HFFc6 (cell line): ENCODE measurements around the gene KIF26A. TPM values are rescaled to one million over a fixed set of nuclear protein-coding genes. Genes with fewer than 3 reads are reported as not detected.
"Not testable (repeated sequence)": the region's sequence is repeated elsewhere in the genome, so short reads cannot be mapped to it uniquely, and the experiment has no call there.

Experiments used
- DNase-seq: peaks from one replicate; pipeline ENCODE4 v3.0.0-alpha.2; 2018
- H3K27ac Mint-ChIP-seq: 2 replicates; pipeline ENCODE4 v1.8.0; 2020; ENCODE audit warnings: mild to moderate bottlenecking, mixed read lengths
- H3K27me3 Mint-ChIP-seq: 2 replicates; pipeline ENCODE4 v1.8.0; 2021; ENCODE audit warnings: mild to moderate bottlenecking, moderate library complexity, mixed read lengths; ENCODE audit not compliant: insufficient read depth
- H3K36me3 Mint-ChIP-seq: 2 replicates; pipeline ENCODE4 v1.8.0; 2021; ENCODE audit warnings: low read depth, mixed read lengths
- H3K4me1 Mint-ChIP-seq: 2 replicates; pipeline ENCODE4 v1.8.0; 2020; ENCODE audit warnings: low read depth, mixed read lengths
- H3K4me3 Mint-ChIP-seq: 2 replicates; pipeline ENCODE4 v1.8.0; 2020; ENCODE audit warnings: mild to moderate bottlenecking, moderate library complexity, mixed read lengths
- H3K9me3 Mint-ChIP-seq: 2 replicates; pipeline ENCODE4 v1.8.0; 2020; ENCODE audit warnings: mild to moderate bottlenecking, mixed read lengths
- total RNA-seq, 6 experiments: library from RNA; stranded (reverse); fragmentation: NEBNext Ultra II Directional; extraction: Animal tissue kit (Norgen Biotek cat#: 25700); gene quantifications; 2 replicates in 1 of 6; 3 replicates in 5 of 6; pipeline ENCODE4 v1.2.3, GENCODE V29; 2021
- TF ChIP-seq, protein P1 (sequence below): fragments of 200-600 bp; sonication (generic); IDR thresholded peaks from 2 replicates; pipeline ENCODE4 v1.5.0; 2021; ENCODE audit warnings: antibody characterized with exemption, mild to moderate bottlenecking

The KIF26A gene
- total RNA-seq, 6 experiments from 2014 or later: 0.07 to 0.09 TPM; not detected in 4

GRCh38 chr14:104151566-104152245, 13.3 kb downstream of the KIF26A start:
- Mint-ChIP-seq H3K4me1 (no peaks in the 10 kb centered on the region), H3K9me3 (peaks cover 8% of the 10 kb centered on the region; the same call in 1 of the 2 replicates), H3K27me3 (peaks cover 2% of the 10 kb centered on the region), H3K36me3 (no peaks in the 10 kb centered on the region), H3K4me3 (no peak overlapping the region), H3K27ac (no peak overlapping the region)
- TF ChIP-seq, protein P1, sequence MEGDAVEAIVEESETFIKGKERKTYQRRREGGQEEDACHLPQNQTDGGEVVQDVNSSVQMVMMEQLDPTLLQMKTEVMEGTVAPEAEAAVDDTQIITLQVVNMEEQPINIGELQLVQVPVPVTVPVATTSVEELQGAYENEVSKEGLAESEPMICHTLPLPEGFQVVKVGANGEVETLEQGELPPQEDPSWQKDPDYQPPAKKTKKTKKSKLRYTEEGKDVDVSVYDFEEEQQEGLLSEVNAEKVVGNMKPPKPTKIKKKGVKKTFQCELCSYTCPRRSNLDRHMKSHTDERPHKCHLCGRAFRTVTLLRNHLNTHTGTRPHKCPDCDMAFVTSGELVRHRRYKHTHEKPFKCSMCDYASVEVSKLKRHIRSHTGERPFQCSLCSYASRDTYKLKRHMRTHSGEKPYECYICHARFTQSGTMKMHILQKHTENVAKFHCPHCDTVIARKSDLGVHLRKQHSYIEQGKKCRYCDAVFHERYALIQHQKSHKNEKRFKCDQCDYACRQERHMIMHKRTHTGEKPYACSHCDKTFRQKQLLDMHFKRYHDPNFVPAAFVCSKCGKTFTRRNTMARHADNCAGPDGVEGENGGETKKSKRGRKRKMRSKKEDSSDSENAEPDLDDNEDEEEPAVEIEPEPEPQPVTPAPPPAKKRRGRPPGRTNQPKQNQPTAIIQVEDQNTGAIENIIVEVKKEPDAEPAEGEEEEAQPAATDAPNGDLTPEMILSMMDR: no peak
- no peak for DNase-seq

DNA sequence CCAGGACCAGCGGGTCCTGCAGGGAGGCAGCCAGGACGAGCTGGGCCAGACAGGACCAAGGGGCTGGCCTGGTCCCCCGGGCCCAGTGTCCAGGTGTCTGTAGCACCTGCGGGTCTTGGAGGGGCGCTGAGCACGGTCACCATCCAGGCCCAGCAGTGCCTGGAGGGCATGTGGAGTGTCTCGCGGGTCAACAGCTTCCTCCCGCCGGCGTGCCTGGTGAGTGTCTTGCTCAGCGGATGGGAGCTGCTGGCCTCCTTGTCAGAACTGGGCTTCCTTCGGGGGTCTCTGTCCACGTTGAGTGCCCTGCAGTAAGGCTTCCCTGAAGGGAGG, 13.8 kb downstream of the KIF26A start:
- Mint-ChIP-seq H3K27me3 (no peaks in the 10 kb centered on the region; the same call in 1 of the 2 replicates), H3K9me3 (peaks cover 8% of the 10 kb centered on the region; the same call in 1 of the 2 replicates), H3K36me3 (no peaks in the 10 kb centered on the region), H3K4me1 (no peaks in the 10 kb centered on the region), H3K4me3 (no peak overlapping the region), H3K27ac (no peak overlapping the region)
- DNase-seq: no peak
- TF ChIP-seq, protein P1: no peak

DNA sequence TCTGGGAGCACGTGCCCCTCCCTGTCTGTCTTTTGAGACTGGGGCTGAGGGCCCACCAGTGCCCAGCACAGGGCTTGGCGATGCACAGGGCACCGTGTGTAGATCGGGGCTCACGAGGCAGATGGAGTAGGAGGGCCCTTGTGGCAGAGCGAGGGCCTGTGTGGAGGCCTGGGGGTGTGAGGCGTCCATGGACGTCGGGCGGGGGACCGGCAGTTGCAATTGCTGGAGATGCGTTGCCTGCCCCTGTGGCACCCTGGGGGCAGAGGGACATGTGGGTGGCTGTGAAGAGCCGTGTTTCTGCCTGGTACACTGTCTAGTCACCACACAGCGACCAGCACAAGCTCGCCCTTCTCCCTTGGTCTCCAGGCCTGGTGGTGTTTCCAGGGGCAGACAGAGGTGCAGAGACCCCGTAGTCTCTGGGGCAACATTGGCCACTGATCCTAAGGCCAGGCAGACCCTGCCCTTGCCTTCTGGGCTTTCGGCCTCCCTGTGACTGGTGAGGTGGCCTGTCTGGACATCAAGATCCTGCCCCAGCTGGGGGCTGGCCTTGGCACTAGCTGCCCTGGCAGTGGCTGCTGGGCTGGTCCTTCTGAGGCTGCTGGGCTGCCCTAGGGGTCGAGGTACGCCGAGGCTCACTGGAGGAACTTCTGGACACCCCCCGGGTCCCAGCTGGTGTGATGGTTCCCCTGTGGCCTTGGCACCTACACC, 14.5 kb downstream of the KIF26A start:
- no peaks in the 10 kb centered on the region for H3K36me3 Mint-ChIP-seq
- no peaks in the 10 kb centered on the region; the same call in 1 of the 2 replicates for H3K27me3 Mint-ChIP-seq
- peaks cover 8% of the 10 kb centered on the region; the same call in 1 of the 2 replicates for H3K9me3 Mint-ChIP-seq
- DNase-seq: no peak
- TF ChIP-seq, protein P1: no peak
- no peak overlapping the region for H3K27ac Mint-ChIP-seq
- H3K4me1 Mint-ChIP-seq: no peaks in the 10 kb centered on the region
- H3K4me3 Mint-ChIP-seq: no peak overlapping the region

- not testable (repeated sequence) for H3K27me3 Mint-ChIP-seq, DNase-seq, H3K4me1 Mint-ChIP-seq, H3K9me3 Mint-ChIP-seq, H3K36me3 Mint-ChIP-seq, H3K27ac Mint-ChIP-seq, H3K4me3 Mint-ChIP-seq
Observed at GRCh38 chr14:104153394-104153755, 15.0 kb downstream of the KIF26A start.

- Mint-ChIP-seq H3K27ac (no peak overlapping the region), H3K9me3 (peaks cover 8% of the 10 kb centered on the region; the same call in 1 of the 2 replicates), H3K4me1 (no peaks in the 10 kb centered on the region)
Observed at GRCh38 chr14:104154246-104154645, 15.9 kb downstream of the KIF26A start.

More at GRCh38 chr14:104154246-104154645, 15.9 kb downstream of the KIF26A start:
- TF ChIP-seq, protein P1: no peak
- DNase-seq: no peak
- H3K36me3 Mint-ChIP-seq: no peaks in the 10 kb centered on the region
- no peaks in the 10 kb centered on the region; the same call in 1 of the 2 replicates for H3K27me3 Mint-ChIP-seq
- no peak overlapping the region for H3K4me3 Mint-ChIP-seq
